Mesenteric fat pad (tissue), 1 donor: Measurements from ENCODE around the gene MSN. TPM values are rescaled to one million over a fixed set of nuclear protein-coding genes. Genes with fewer than 3 reads are reported as not detected.
"Not testable (repeated sequence)": the region's sequence is repeated elsewhere in the genome, so short reads cannot be mapped to it uniquely, and the experiment has no call there.

Source experiments
- DNase-seq: peaks from one replicate; pipeline ENCODE4 v3.0.0-alpha.2; 2020; ENCODE audit warnings: low spot score
- total RNA-seq: library from RNA; stranded (reverse); fragmentation: NEBNext Ultra II Directional; extraction: Animal tissue kit (Norgen Biotek cat#: 25700); gene quantifications from one replicate; pipeline ENCODE4 v1.2.1, GENCODE V29; 2021
- donor health status: DM: yes; HTN: yes; CAD: no.

MSN gene
- total RNA-seq, 1 donor from 2014 or later, result 296 TPM

GRCh38 chrX:65712005-65712806, 44.8 kb downstream of the MSN start:
- DNase-seq, result no peak

- DNase-seq, result no peak
These were observed 51.1 kb downstream of the MSN start for GRCh38 chrX:65718538-65718937.

GRCh38 chrX:65720381-65720964, 53.0 kb downstream of the MSN start:
- DNase-seq, result no peak

- no peak for DNase-seq
These were observed 56.3 kb downstream of the MSN start for GRCh38 chrX:65723706-65724105.

- DNase-seq, result no peak
These were observed 59.3 kb downstream of the MSN start for GRCh38 chrX:65726715-65727114.

- DNase-seq, result no peak
These were observed 64.3 kb downstream of the MSN start for GRCh38 chrX:65731684-65732289.

GRCh38 chrX:65740909-65741308, 73.5 kb downstream of the MSN start:
- no peak for DNase-seq

- DNase-seq, result no peak
These were observed 74.4 kb downstream of the MSN start for GRCh38 chrX:65741823-65742222.

- DNase-seq, result no peak
These were observed 77.5 kb downstream of the MSN start for GRCh38 chrX:65744965-65745364.

GRCh38 chrX:65745427-65745826, 78.0 kb downstream of the MSN start:
- DNase-seq, result no peak

- DNase-seq, result no peak
These were observed 78.5 kb downstream of the MSN start for GRCh38 chrX:65745992-65746391.

- DNase-seq, result no peak
These were observed 83.4 kb downstream of the MSN start for GRCh38 chrX:65750674-65751469.

- DNase-seq, result no peak
These were observed 84.1 kb downstream of the MSN start for GRCh38 chrX:65751519-65751918.

- no peak for DNase-seq
These were observed 84.8 kb downstream of the MSN start for GRCh38 chrX:65752294-65752693.

GRCh38 chrX:65755786-65756185, 88.3 kb downstream of the MSN start:
- no peak for DNase-seq

GRCh38 chrX:65757943-65758342, 90.5 kb downstream of the MSN start:
- no peak for DNase-seq

GRCh38 chrX:65758505-65758904, 91.1 kb downstream of the MSN start:
- DNase-seq, result no peak

GRCh38 chrX:65759525-65759924, 92.1 kb downstream of the MSN start:
- DNase-seq, result not testable (repeated sequence)

GRCh38 chrX:65769564-65770292, 102.3 kb downstream of the MSN start:
- DNase-seq, result no peak

GRCh38 chrX:65772842-65773241, 105.4 kb downstream of the MSN start:
- no peak for DNase-seq

- DNase-seq, result no peak
These were observed 114.4 kb downstream of the MSN start for GRCh38 chrX:65781845-65782244.
